HG03520 (cell line): Measurements from ENCODE around the gene TUBGCP6.

Source experiments
- ATAC-seq: cut with Tn5 transposase; IDR thresholded peaks from one replicate; pipeline ENCODE4 v1.9.1; 2021; ENCODE audit warnings: mild to moderate bottlenecking, moderate library complexity; ENCODE audit not compliant: unreplicated experiment

Gene TUBGCP6

DNA sequence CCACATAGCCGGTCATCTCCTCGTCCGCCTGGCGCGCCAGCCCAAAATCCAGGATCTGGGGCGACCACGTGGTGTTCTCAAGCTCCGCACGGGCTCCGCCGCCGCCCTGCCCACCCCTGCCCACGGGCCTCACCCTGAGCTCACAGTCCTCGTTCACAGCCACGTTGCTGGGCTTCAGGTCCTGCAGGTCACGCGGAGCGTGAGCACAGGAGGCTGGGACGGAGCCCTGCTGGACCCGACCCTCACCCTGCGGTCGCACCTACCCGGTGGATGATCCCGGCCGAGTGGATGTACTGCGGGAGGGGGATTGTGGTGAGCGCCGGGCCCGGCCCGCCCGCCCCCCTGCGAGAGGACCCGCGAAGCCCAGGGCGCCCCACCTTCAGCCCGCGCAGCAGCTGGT lies 22.2 kb upstream of the TUBGCP6 start:
- no peak for ATAC-seq

DNA sequence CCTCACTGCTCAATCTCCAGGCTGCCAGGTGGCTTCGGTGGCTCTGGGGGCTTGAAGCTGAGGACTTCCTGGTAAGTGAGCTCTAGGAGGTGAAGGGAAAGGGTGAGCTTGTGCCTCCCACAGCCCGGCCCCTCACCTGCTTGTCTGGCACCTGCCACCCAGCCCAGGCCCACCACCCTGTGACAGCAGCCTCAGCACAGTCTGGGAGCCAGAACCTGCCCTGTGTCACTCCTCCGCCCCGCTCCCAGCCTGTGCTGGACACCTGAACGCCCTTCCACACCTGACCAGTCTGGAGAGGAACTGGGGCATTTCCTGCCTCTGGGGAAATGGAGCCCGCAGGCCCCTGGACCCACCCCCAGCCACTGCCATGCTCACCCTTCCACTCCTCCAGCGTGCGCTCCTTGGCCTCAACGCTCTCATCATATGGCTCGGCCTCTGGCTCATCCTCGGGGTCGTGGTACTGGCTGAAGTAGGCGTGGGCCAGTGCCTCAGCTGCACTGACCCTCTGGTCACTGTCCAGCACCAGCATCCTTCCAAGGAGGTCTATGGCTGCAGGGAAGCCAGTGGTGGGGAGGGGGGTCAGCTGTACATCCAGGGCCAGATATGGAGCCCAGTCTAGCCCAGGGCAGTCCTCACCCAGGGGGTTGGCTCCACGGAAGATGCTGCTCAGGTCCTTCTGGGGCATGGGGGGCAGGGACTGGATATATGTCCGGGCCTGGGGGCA lies 20.3 kb upstream of the TUBGCP6 start:
- no peak for ATAC-seq

DNA sequence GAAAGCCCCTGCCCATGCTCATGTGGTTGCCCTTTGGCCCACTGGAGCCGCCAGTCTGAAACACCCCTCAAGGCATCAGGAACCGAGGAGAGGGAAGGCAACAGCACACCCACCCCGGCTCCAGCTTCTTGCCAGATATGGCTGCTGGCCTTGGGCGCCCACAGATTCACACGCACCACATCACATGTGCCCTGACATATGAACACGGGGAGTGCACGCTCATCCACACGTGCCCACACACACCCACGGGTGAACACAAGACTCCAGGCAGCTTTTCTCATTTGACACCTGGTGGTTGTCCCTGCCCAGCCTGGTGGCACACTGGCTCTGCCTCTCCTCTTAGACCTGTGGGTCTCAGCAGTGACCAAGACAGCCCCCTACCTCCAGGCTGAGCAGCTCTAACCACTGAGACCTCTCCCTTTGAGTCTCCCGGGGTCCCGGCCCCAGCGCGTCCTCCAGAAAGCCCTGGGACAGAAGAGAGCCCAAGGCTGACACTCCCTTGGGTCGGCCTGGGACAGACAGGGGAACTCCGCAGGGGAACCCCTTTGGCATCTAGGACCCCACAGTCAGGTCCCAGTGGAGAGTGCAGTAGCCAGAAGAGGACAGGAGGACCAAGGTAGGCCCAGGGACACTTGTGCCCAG lies 19.4 kb upstream of the TUBGCP6 start:
- ATAC-seq = no peak

DNA sequence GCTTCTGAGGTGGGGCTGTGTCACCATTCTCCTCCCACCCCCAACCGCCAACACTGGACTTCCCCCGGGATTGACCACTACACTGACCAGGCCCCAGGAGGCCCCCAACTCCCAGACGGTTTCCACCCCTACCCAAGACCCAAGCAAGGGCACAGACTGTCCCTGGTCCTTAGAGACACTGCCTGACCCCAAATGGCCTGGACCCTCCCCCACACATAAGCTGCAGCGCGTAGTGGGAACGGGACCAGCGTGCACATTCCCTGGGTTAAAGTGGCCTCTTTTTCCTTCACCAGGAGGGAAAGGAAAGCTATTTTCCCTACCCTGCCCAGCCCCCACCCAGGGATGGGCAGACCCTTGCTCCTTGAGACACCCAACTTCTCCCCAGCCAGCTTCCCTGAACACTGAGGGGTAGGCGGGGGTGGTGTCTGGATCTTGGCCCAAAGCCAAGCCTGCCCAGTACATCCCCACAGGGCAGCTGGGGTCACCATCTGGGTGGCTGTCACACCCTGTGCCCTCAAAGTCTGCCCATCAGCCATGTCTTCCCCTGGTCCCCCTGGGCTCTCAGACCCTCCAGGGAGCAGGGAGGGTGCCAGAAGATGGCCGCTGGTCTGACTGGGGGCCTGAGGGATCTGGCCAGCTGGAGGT lies 18.3 kb upstream of the TUBGCP6 start:
- ATAC-seq = no peak

DNA sequence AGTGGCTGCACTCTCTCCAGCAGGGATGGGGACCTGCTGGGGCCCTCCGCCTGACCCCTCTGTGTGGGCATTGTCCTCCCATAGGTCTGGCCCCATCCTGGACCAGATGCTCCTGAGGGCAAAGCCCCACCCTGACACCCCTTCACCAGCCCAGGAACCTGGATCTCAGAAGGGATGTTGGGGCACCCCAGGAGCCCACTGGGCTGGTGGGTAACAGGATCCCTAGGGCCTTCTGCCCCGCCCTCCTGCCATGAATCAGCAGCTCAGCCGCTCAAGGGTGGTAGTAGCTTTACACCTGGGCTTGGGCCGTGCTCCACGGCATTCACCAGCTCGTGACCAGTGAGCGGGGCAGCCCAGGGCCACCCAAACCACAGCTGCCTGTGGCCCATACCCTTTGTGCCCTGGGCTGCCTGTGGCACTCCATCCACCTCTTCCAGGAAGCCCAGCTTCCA lies 17.7 kb upstream of the TUBGCP6 start:
- no peak for ATAC-seq

DNA sequence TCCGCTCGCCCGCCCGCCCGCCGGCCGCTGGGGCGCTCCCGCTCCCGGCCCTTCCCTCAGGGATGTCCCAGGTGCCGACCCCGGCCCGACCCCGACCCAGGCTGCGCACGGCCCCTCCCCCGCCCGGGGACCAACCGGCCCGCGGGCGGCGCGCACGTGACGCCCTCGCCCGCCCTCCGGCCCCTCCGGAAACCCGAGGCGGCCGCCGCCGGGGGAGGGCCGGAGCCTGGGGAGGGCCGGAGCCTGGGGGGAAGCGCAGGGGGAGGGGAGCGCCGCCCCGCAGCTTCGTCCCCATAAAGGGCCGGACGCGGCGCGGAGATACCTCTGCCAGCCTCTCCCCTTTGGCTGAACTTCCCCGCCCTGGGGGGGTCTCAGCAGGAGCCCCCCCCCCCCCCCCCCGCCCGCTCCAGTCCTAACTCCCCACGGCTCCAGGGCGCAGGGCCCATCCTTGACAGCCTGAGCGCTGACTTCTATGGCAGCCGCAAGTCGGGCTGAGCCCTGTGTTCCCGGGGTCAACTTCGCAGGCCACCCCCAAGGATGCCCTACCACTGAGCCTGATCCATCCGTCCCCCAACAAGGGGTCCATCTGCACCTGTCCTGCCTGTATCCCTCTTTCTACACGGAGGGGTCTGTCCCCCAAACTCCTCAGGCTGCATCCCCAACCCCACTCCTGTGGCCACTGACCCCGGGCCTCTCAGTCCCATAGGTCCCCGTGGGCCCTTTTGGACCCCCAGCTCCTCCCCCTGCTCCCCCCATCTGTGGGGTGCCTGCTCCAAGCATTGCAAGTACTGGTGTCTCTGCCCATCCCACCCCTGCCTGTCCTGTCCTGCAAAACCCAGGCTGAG lies 17.0 kb upstream of the TUBGCP6 start, which contains the start of gene MAPK12:
Gene MAPK12 (minus strand): TSS at position 69 of the 845 bp plus-strand sequence. CDS start 174 bp downstream, outside the sequence.
- no peak for ATAC-seq

DNA sequence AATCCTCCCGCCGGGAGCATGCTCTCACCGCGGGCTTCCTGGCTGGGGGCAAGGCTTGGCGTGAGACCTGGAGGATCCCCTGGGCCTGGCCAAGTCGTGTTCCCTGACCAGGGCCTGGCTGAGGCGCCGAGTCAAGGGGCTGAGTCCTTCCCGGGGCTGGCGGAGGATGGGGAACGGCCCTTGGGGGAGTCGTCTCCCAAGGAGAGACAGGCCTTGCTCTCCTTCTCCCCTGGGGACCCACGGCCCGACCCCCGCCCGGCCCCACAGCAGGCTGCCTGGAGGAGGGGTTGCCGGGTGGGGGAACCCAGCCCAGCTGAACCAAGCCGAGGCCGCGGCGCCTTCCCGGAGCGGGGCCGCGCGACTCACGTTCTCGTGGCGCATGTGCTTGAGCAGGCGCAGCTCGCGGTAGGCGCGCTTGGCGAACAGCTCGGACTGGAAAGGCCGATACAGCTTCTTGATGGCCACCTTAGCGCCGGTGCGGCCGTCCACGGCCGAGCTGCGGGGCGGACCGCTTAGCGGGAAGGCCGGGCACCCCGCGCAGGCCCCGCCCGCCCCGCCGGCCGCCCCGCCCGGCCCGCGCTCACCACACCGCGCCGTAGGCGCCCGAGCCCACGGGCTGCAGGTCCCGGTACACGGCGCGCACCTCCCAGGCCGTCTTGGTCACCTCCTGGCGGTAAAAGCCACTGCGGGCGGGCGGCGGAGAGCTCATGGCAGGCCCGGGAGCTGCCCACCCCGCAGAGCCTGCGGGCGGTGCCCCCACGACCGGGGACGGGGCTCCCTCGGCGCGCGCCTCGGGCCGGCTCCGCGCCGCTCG lies 16.2 kb upstream of the TUBGCP6 start:
- ATAC-seq = no peak

DNA sequence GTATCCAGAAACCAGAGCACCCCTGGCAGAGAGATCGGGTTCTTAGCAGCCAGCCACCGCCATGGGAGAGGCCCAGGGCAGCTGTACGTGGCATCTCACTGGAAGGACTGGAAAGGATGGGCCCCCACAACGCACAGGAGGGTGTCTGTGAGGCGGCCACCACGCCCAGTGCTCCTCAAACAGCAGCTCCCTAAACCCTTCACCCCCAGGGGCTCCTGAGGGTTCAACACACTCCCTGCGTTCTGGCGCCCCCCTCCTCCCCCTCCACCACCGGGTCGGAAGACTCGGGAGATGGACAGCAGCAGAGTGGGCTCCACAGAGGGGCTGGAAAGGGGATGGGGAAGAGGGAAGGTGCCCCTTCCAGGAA lies 15.6 kb upstream of the TUBGCP6 start:
- ATAC-seq = no peak

DNA sequence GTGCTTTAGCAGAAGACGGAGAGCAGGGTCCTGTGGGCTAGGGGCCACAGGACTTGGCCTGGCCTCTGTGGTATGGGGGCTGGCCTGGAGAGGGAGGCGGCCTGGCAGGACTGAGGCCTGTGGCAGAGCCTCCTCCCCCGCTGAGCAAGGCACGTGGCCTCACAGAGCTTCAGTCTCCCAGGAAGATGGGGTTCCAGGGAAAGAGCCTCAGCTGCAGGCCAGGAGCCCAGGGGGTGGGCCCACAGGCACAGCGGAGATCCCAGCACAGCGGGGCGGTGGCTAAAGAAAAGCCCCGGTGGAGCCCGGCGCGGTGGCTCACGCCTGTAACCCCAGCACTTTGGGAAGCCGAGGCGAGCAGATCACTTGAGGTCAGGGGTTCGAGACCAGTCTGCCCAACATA lies 14.5 kb upstream of the TUBGCP6 start:
- ATAC-seq = no peak

DNA sequence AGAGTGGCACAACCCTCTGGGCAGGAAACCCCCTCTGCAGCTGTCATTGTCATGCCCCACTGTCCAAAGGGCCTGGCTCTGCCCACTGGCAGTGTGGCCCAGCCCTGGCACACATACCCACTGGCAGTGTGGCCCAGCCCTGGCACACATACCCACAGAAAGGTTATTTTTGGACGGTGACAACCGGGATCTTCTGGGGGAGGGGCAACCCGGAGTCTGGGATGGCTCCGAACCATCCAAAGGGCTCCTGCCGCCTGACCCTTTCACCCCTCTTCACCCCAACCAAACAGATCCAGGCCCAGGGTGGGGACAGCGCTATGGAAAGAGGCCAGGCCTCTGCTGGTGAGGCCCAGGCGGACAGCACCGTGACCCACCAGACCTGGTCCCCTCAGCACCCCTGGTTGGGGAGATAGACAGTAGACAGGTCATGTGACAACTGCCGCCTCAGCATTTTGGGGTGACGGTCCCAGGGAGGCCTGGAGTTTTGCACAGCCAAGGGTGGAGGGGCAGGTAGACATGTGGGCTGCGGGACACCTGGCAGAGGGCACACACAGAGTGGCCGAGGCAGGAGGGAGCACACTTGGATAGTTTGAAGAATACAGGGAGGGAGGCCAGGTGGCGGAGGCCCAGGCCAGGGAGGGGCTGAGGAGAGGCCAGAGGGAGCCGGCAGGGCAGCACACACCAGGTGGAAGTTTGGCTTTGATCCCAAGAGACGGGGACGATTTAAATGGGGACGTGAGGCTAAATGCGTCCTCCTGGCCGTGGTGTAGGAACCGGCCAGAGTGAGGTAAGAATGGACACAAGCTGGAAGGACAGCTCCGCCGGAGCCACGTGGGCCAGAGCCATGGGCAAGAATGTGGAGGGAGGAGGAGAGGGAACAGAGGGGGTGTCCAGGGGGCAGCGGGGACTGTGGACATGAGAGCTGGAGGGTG lies 13.8 kb upstream of the TUBGCP6 start:
- no peak for ATAC-seq

DNA sequence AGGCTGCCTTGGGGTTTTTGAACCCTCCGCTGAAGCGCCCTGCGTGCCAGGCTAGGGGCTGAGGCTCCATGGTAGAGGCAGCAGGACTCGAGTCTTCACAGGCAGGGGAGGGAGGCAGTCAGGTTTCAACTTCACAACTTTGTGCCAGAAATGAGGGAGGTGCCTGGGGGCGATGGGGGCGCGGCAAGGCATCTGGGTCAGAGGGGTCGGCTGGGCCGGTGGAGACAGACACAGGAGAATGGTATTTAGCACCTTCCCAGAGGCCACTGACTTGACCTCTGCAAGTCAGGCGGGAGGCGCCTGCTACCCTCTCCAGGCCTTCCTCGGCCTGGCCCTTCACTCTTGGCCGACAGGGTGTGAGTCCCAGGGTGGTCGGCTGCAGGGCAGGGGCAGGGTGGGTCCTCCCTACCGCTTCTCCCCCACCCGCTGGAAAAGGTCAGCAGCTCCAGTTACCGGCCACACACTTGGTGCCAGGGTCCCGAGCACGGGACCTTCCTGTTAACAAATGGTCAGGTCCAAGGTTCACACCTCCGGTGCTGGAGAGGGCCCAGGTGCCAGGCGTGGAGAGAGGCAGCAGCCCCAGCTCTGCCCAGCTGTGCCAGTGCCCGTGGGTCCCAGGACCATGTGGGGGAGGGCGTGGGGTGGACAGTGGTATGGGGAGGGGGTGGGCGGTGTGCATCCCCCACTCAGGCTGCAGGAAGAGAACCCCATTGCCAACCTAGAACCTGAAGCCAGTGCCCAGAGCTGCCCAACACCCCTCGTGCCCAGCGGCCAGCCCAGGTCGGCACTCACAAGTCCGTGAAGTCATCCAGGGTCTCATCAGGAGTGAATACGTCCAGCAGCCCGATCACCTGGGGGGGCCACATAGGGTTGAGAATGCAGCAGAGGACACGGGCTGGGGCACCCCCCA lies 12.9 kb upstream of the TUBGCP6 start:
- no peak for ATAC-seq

DNA sequence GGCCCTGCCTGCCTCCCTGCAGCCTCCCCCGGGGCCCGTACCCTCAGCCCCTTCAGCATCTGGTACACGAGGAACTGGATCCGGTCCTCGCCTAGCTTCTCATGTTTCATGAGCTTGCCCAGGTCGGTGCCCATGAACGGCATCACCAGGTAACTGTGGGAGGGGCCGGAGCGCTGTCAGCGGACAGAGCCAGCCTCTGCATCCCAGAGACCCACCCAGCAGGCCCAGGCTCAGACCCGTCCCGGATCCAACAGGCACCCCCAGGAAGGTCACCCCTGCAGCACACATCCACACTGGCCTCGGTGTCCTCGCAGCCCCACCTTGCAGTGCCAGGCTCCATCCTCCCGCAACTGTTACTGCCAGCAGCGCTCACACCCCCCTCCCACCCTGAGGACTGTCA lies 12.2 kb upstream of the TUBGCP6 start:
- no peak for ATAC-seq

DNA sequence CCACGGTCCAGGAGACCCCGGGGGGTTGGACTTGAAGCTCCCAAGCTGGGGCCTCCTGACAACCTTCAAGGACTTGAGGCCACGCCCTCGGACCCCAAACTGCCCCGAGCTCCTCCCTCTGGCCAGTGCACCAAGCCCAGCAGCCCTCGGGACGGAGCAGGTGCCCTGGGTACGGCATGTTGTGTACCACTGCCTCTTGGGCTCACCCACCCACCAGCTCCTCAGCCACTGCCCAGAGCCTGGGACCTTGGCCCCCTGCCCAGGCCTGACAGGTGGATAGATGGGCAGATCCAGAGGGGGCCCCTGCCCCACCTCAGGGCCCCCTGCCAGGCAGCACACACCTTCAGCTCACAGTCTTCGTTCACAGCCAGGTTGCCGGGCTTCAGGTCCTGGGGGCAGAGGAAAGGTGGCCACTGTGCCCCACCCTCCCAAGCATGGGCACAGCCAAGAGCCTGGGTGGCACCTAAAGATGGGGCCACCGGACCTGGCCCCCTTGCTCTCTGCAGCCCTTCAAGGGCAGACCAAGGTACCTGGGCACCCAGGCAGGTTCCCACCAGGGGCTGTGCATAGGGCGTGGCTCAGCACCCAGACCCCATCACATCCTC lies 11.5 kb upstream of the TUBGCP6 start:
- ATAC-seq = no peak

DNA sequence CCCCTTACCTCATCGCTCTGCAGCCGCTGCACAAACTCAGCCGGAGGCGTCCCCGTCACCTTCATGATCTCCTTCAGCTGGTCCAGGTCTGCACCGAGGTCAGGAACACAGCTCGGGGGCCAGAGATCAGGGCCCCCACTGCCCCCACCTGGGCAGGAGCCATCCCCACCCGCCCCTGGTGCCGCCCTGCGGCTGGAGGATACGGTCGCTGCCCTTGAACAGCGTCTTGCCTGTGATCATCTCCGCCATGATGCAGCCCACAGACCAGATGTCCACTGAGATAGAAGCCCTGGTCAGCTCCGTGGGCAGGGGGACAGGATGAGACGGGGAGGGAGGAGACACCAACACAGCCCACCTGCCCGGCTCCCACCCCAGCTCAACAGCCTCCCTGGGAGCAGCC lies 10.8 kb upstream of the TUBGCP6 start:
- no peak for ATAC-seq

DNA sequence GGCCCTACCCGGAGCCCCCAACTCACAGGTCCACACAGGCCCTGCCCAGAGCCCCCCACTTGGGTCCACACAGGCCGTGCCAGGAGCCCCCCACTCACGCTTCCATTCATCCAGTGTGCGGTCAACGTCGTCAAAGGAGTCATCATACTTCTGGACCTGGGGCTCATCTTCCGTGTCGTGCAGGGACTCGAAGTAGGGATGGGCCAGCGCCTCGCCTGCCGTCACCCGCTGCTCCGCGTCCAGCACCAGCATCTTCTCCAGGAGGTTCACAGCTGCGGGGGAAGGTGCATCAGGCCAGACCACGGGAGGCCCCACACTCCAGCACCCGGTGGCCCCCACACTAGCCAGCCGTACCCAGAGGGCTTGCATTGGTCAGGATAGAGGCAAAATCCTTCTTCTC lies 10.3 kb upstream of the TUBGCP6 start:
- no peak for ATAC-seq

DNA sequence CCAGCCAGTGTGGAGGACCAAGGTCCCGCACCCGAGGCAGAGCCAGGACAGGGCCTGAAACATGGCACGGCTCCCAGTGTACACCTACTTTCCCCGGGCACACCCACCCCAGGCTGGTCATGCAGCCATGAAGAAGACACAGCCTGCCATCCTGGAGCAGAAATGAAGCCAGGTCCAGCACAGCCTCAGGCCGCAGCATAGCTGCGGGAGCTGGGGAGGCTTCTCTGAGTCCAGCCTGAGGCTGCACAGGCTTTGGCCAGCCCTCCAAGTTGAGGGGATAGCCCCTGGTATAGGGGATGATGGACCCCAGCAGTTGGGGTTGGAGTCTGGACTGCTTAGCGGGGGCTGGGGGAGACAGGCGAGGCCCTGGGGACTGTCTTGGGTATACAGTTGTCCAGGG lies 9.1 kb upstream of the TUBGCP6 start:
- no peak for ATAC-seq

DNA sequence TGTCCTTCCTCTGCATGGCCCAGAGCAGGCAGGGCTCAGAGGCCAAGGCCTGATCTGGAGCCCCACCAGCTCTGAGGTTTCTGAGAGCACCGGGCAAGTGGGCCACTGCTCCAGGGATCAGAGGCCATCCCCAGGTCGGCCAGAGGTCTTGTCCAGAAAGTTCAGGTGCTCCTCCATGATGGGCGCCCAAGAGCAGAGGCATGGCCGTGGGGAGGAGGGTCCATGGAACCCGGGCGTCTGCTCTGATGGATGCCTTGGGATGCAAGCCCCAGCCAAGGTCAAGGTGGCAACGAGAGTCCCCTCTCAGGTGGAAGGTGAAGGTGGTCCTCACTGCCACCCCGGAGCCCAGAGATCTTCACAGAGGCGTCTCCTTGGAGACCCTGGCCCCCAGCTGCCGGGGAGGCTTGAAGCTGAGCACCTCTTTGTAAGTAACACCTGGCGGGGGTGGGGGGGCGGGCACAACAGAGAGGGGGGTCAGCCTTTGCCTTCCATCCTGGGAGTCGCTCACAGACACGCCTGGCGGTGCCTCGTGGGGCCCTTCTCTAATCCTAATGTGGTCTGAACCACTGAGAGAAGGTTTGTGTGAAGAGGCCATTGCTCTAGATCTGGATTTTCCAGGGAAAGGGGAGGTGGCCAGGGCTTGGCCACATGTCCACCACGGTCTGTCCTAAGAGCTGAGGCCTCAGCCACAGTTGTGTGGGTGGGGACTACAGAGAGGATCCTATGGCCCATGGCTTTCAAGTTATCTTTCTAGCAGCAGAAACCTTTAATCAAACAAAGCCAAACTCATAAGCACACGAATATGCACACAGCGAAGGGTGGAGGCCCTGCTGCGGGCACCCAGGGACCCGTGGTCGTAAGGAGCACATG lies 8.5 kb upstream of the TUBGCP6 start:
- no peak for ATAC-seq
